Endometrium (tissue), 2 donors: ENCODE data around the gene POLR1A.

Source experiments
- FAIRE-seq: peaks from 2 replicates; lab custom pipeline; 2012; peaks lifted over from hg19 to GRCh38; lab: Jason Lieb, UNC
- donor health status: control.
- donor health status: control.

POLR1A gene

GRCh38 chr2:86105252-86105968 lies at the start of gene POLR1A:
POLR1A (minus strand) TSS chr2:86105886; CDS start chr2:86105776, 110 bp downstream.
- no peak for FAIRE-seq

- FAIRE-seq, result no peak
These were observed 44.8 kb upstream of the POLR1A start for GRCh38 chr2:86150502-86150901.

GRCh38 chr2:86147793-86148192 lies 42.1 kb upstream of the POLR1A start:
- FAIRE-seq, result no peak

GRCh38 chr2:86143926-86144685 lies 38.4 kb upstream of the POLR1A start:
- no peak for FAIRE-seq

GRCh38 chr2:86143307-86143706 lies 37.6 kb upstream of the POLR1A start:
- FAIRE-seq, result no peak

GRCh38 chr2:86142436-86143257 lies 37.0 kb upstream of the POLR1A start:
- FAIRE-seq, result no peak

- no peak for FAIRE-seq
These were observed 35.3 kb upstream of the POLR1A start for GRCh38 chr2:86140969-86141392.

GRCh38 chr2:86139981-86140380 lies 34.3 kb upstream of the POLR1A start:
- FAIRE-seq, result no peak

GRCh38 chr2:86138736-86139625 lies 33.3 kb upstream of the POLR1A start:
- FAIRE-seq, result no peak

GRCh38 chr2:86136141-86136540 lies 30.5 kb upstream of the POLR1A start:
- no peak for FAIRE-seq

- FAIRE-seq, result no peak
These were observed 30.0 kb upstream of the POLR1A start for GRCh38 chr2:86135653-86136052.

- no peak for FAIRE-seq
These were observed 29.0 kb upstream of the POLR1A start for GRCh38 chr2:86134709-86135108.

GRCh38 chr2:86124683-86125082 lies 19.0 kb upstream of the POLR1A start:
- FAIRE-seq, result no peak

GRCh38 chr2:86123328-86123925 lies 17.7 kb upstream of the POLR1A start:
- no peak for FAIRE-seq

GRCh38 chr2:86118130-86118529 lies 12.4 kb upstream of the POLR1A start:
- FAIRE-seq, result no peak

GRCh38 chr2:86107031-86107430 lies 1.3 kb upstream of the POLR1A start:
- no peak for FAIRE-seq

GRCh38 chr2:86105969-86106945 lies 571 bp upstream of the POLR1A start, which contains the start of gene PTCD3:
PTCD3 (plus strand) TSS chr2:86106235; CDS start chr2:86106248, 13 bp downstream.
- FAIRE-seq, result peak; percentile 74

GRCh38 chr2:86102157-86102556 lies 3.5 kb downstream of the POLR1A start:
- FAIRE-seq, result no peak

GRCh38 chr2:86097913-86098312 lies 7.8 kb downstream of the POLR1A start:
- no peak for FAIRE-seq
